Kidney (tissue), 14 donors: ENCODE results near the gene ENTPD6. TPM values are rescaled to one million over a fixed set of nuclear protein-coding genes. Genes with fewer than 3 reads are reported as not detected.

Experiments
- DNase-seq, 5 donors: peaks; one replicate each; pipeline ENCODE4 v3.0.0-alpha.2; 2013 to 2020
- FAIRE-seq: peaks from 2 replicates; lab custom pipeline; 2012; peaks lifted over from hg19 to GRCh38; lab: Jason Lieb, UNC
- H3K27ac ChIP-seq, 2 donors: one replicate each; pipeline ENCODE4 v1.7.0; 2013; ENCODE audit warnings: low read depth in 2 of 2, low read length in 2 of 2, inconsistent platforms in 1 of 2
- H3K27me3 ChIP-seq: one replicate; pipeline ENCODE4 v1.7.1; 2013; ENCODE audit warnings: low read length, inconsistent platforms; ENCODE audit not compliant: control insufficient read depth, insufficient read depth
- H3K36me3 ChIP-seq, 3 donors: one replicate each; pipeline versions ENCODE4 v1.7.0 to v1.7.1; 2013; ENCODE audit warnings: low read length in 3 of 3, control low read depth in 1 of 3, inconsistent platforms in 1 of 3; ENCODE audit not compliant: insufficient read depth in 3 of 3, control insufficient read depth in 2 of 3
- H3K4me1 ChIP-seq, 3 donors: one replicate each; pipeline versions ENCODE4 v1.7.0 to v1.7.1; 2013; ENCODE audit warnings: low read length in 3 of 3, inconsistent platforms in 1 of 3, low read depth in 1 of 3; ENCODE audit not compliant: control insufficient read depth in 2 of 3, insufficient read depth in 2 of 3
- H3K4me3 ChIP-seq, 3 donors: one replicate each; pipeline versions ENCODE4 v1.7.0 to v1.8.1; 2013; ENCODE audit warnings: low read length in 3 of 3, control low read depth in 1 of 3, inconsistent platforms in 1 of 3
- H3K9ac ChIP-seq, 3 donors: one replicate each; pipeline versions ENCODE4 v1.7.0 to v1.7.1; 2013; ENCODE audit warnings: low read length in 3 of 3, control low read depth in 1 of 3, inconsistent platforms in 1 of 3
- H3K9me3 ChIP-seq, 3 donors: one replicate each; pipeline versions ENCODE4 v1.7.0 to v1.7.1; 2013; ENCODE audit warnings: low read length in 3 of 3, control low read depth in 1 of 3, inconsistent platforms in 1 of 3; ENCODE audit not compliant: control insufficient read depth in 2 of 3, insufficient read depth in 1 of 3
- CTCF ChIP-seq: IDR thresholded peaks from 3 replicates; pipeline ENCODE4 v1.5.1; 2012; ENCODE audit warnings: mild to moderate bottlenecking, moderate library complexity, borderline replicate concordance; ENCODE audit not compliant: insufficient read depth; ENCODE audit errors: extremely low read depth
- intact Hi-C: fragments of 100-400 bp; cut with DNase I; formaldehyde crosslinking; loops from one replicate; pipeline ENCODE4 v1.11.1; 2022
- polyA plus RNA-seq: library from polyadenylated mRNA; stranded (reverse); fragments of 350-450 nt; fragmentation: Illumina TruSeq; extraction: RNeasy Lipid Tissue Mini Kit (QIAGEN cat#74804); gene quantifications from one replicate; pipeline ENCODE4 v1.2.3, GENCODE V29; 2014; ENCODE audit warnings: low read depth, low replicate concordance; ENCODE audit not compliant: insufficient read depth
- total RNA-seq: library from RNA; stranded (reverse); fragmentation: NEBNext Ultra II Directional; extraction: Animal tissue kit (Norgen Biotek cat#: 25700); gene quantifications from one replicate; pipeline ENCODE4 v1.2.1, GENCODE V29; 2021
- donor health status: control.
- donor health status: control.
- donor health status: control.
- donor health status: control.
- donor health status: control.
- donor health status: DM: yes; HTN: yes; CAD: no.
- donor health status: Normal renal cell carcinoma (clear cell type).

Gene ENTPD6
- total and polyA plus RNA-seq, 2 donors from 2014 or later, result 59.0 to 95.7 TPM

GRCh38 chr20:25226433-25227316, 31.2 kb downstream of the ENTPD6 start:
- intact Hi-C loops, result no loop called here
- Histone ChIP-seq H3K36me3 (no peaks in the 10 kb centered on the region), H3K27ac (peak overlapping the region in 1 of 2 donors; percentile 13), H3K4me3 (no peak overlapping the region), H3K9me3 (no peaks in the 10 kb centered on the region), H3K4me1 (peaks cover 0 to 11% (median 0%) of the 10 kb centered on the region in 3 donors), H3K9ac (no peak overlapping the region), H3K27me3 (no peaks in the 10 kb centered on the region)
- FAIRE-seq (no peak), DNase-seq (peak in 1 of 5 donors; percentile 79)
- no peak for TF ChIP-seq CTCF

GRCh38 chr20:25227317-25227831, 31.9 kb downstream of the ENTPD6 start:
- no peak for DNase-seq
- no peak overlapping the region for H3K9ac ChIP-seq
- H3K4me1 ChIP-seq, result peaks cover 0 to 11% (median 0%) of the 10 kb centered on the region in 3 donors
- no peak for FAIRE-seq
- no peak for TF ChIP-seq CTCF
- no peak overlapping the region for H3K4me3 ChIP-seq
- H3K9me3 ChIP-seq, result no peaks in the 10 kb centered on the region
- intact Hi-C loops, result no loop called here
- no peaks in the 10 kb centered on the region for H3K27me3 ChIP-seq
- H3K27ac ChIP-seq, result peak overlapping the region in 1 of 2 donors; percentile 13
- no peaks in the 10 kb centered on the region for H3K36me3 ChIP-seq

- H3K27ac ChIP-seq, result no peak overlapping the region
- H3K9ac ChIP-seq, result no peak overlapping the region
- no peaks in the 10 kb centered on the region for H3K9me3 ChIP-seq
- intact Hi-C loops, result no loop called here
- no peaks in the 10 kb centered on the region for H3K36me3 ChIP-seq
- no peak for FAIRE-seq
- no peaks in the 10 kb centered on the region for H3K27me3 ChIP-seq
- TF ChIP-seq CTCF, result no peak
- H3K4me3 ChIP-seq, result no peak overlapping the region
- no peak for DNase-seq
- peaks cover 0 to 18% (median 8%) of the 10 kb centered on the region in 3 donors for H3K4me1 ChIP-seq
These were observed 34.1 kb downstream of the ENTPD6 start for GRCh38 chr20:25229486-25230165.
